ENCODE measurements around the gene GALNT5. TPM values are rescaled to one million over a fixed set of nuclear protein-coding genes. Genes with fewer than 3 reads are reported as not detected.
A peak's percentile ranks its signal among the peaks of the same experiment; 100 is the strongest.
"Not testable (repeated sequence)": the region's sequence is repeated elsewhere in the genome, so short reads cannot be mapped to it uniquely, and the experiment has no call there.

The GALNT5 gene
- total RNA-seq, 1 donor from 2014 or later, result 0.80 TPM

GRCh38 chr2:157319795-157320194 lies 62.3 kb downstream of the GALNT5 start:
- intact Hi-C loops (cut with DNase I), result no loop called here
- ATAC-seq (no peak), DNase-seq (ENCODE audit: low spot score) (no peak)

- DNase-seq (ENCODE audit: low spot score), result no peak
- intact Hi-C loops (cut with DNase I), result no loop called here
- no peak for ATAC-seq
Observed at GRCh38 chr2:157320409-157320808, 62.9 kb downstream of the GALNT5 start.

- DNase-seq (ENCODE audit: low spot score), result no peak
- intact Hi-C loops (cut with DNase I), result no loop called here
- no peak for ATAC-seq
Observed at GRCh38 chr2:157321466-157321865, 64.0 kb downstream of the GALNT5 start.

- intact Hi-C loops (cut with DNase I), result no loop called here
- DNase-seq (ENCODE audit: low spot score), result no peak
- ATAC-seq, result no peak
Observed at GRCh38 chr2:157322432-157322831, 64.9 kb downstream of the GALNT5 start.

GRCh38 chr2:157324331-157324843 lies 66.9 kb downstream of the GALNT5 start:
- ATAC-seq (no peak), DNase-seq (ENCODE audit: low spot score) (no peak)
- intact Hi-C loops (cut with DNase I), result no loop called here

- intact Hi-C loops (cut with DNase I), result no loop called here
- no peak for DNase-seq (ENCODE audit: low spot score)
- ATAC-seq, result no peak
Observed at GRCh38 chr2:157325786-157326185, 68.3 kb downstream of the GALNT5 start, which contains the start of gene ERMN. TSS of gene ERMN (minus strand) at chr2:157325824. CDS start at chr2:157325642, 182 bp downstream.

GRCh38 chr2:157326698-157327097 lies 69.2 kb downstream of the GALNT5 start:
- ATAC-seq, result no peak
- intact Hi-C loops (cut with DNase I), result no loop called here

GRCh38 chr2:157327200-157327599 lies 69.7 kb downstream of the GALNT5 start:
- DNase-seq (ENCODE audit: low spot score), result no peak
- no peak for ATAC-seq
- intact Hi-C loops (cut with DNase I), result no loop called here

More at GRCh38 chr2:157326698-157327097, 69.2 kb downstream of the GALNT5 start:
- no peak for DNase-seq (ENCODE audit: low spot score)

GRCh38 chr2:157327621-157328500 lies 70.4 kb downstream of the GALNT5 start:
- intact Hi-C loops (cut with DNase I), result no loop called here
- ATAC-seq (peak; percentile 89), DNase-seq (ENCODE audit: low spot score) (peak; percentile 91)

GRCh38 chr2:157329524-157329923 lies 72.0 kb downstream of the GALNT5 start:
- intact Hi-C loops (cut with DNase I), result no loop called here
- ATAC-seq, result no peak
- DNase-seq (ENCODE audit: low spot score), result no peak

GRCh38 chr2:157333304-157334047 lies 76.0 kb downstream of the GALNT5 start:
- intact Hi-C loops (cut with DNase I), result no loop called here
- ATAC-seq (no peak), DNase-seq (ENCODE audit: low spot score) (no peak)

- DNase-seq (ENCODE audit: low spot score) (no peak), ATAC-seq (no peak)
- intact Hi-C loops (cut with DNase I), result no loop called here
Observed at GRCh38 chr2:157334335-157334734, 76.8 kb downstream of the GALNT5 start.

- DNase-seq (ENCODE audit: low spot score) (no peak), ATAC-seq (no peak)
- intact Hi-C loops (cut with DNase I), result no loop called here
Observed at GRCh38 chr2:157334797-157335196, 77.3 kb downstream of the GALNT5 start.

GRCh38 chr2:157336137-157337010 lies 78.9 kb downstream of the GALNT5 start:
- intact Hi-C loops (cut with DNase I), result no loop called here
- ATAC-seq, result no peak
- peak; percentile 58 for DNase-seq (ENCODE audit: low spot score)

- intact Hi-C loops (cut with DNase I), result no loop called here
- ATAC-seq (no peak), DNase-seq (ENCODE audit: low spot score) (no peak)
Observed at GRCh38 chr2:157337978-157338377, 80.5 kb downstream of the GALNT5 start.

- DNase-seq (ENCODE audit: low spot score) (no peak), ATAC-seq (no peak)
- intact Hi-C loops (cut with DNase I), result no loop called here
Observed at GRCh38 chr2:157339965-157340655, 82.6 kb downstream of the GALNT5 start.

GRCh38 chr2:157341381-157341780 lies 83.9 kb downstream of the GALNT5 start:
- DNase-seq (ENCODE audit: low spot score); ATAC-seq; intact Hi-C loops (cut with DNase I): not testable (repeated sequence)

- no peak for DNase-seq (ENCODE audit: low spot score)
- intact Hi-C loops (cut with DNase I), result no loop called here
- no peak for ATAC-seq
Observed at GRCh38 chr2:157345647-157346389, 88.3 kb downstream of the GALNT5 start.
